GM12874 (cell line): Measurements from ENCODE around the gene KIF16B.

Experiments used
- TF ChIP-seq, protein P1 (sequence below): IDR thresholded peaks from 2 replicates; pipeline ENCODE4 v1.5.1; 2011; ENCODE audit warnings: low read depth, mild to moderate bottlenecking, control low read depth, low read length, moderate library complexity; ENCODE audit not compliant: insufficient read depth

The KIF16B gene

GRCh38 chr20:16589623-16590022, 16.4 kb upstream of the KIF16B start:
- TF ChIP-seq, protein P1, sequence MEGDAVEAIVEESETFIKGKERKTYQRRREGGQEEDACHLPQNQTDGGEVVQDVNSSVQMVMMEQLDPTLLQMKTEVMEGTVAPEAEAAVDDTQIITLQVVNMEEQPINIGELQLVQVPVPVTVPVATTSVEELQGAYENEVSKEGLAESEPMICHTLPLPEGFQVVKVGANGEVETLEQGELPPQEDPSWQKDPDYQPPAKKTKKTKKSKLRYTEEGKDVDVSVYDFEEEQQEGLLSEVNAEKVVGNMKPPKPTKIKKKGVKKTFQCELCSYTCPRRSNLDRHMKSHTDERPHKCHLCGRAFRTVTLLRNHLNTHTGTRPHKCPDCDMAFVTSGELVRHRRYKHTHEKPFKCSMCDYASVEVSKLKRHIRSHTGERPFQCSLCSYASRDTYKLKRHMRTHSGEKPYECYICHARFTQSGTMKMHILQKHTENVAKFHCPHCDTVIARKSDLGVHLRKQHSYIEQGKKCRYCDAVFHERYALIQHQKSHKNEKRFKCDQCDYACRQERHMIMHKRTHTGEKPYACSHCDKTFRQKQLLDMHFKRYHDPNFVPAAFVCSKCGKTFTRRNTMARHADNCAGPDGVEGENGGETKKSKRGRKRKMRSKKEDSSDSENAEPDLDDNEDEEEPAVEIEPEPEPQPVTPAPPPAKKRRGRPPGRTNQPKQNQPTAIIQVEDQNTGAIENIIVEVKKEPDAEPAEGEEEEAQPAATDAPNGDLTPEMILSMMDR, result no peak

DNA sequence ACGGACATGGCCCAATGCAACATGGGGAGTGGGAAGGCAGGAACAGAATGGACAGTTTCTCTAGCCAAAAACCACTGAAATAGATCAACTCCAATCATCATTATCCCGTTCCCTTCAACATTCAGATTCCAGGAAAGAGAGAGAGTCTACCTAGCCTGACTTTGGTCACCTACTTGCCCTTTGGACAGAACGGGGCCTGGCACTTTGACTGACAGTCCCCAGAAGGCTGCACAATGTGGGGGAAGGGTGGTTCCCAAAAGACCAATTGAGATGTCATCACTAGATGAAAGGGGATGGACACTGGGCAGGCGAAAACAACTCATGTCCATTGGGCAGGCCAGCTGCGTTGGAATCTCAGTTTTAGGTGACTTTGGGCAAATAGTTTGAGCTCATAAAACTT, 15.0 kb upstream of the KIF16B start:
- TF ChIP-seq, protein P1, result no peak

DNA sequence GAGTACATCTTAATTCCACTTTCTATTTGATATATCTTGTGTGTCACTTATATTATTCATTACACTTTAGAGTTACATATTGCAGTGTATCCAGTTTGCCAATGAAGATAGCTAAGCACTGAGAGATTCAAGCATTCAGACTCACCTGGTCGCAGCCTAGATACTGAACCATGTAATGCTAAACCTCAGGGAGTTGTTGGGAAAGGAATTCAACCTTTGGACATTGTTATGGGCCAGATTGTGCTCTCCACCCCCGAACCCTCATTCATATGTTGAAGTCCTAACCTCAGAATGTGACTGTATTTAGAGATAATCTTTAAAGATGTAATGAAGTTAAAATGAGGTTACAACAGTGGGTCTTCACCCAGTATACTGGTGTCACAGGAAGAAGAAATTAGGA, 13.8 kb upstream of the KIF16B start:
- TF ChIP-seq, protein P1, result no peak

GRCh38 chr20:16583474-16583873, 10.2 kb upstream of the KIF16B start:
- TF ChIP-seq, protein P1, result no peak

DNA sequence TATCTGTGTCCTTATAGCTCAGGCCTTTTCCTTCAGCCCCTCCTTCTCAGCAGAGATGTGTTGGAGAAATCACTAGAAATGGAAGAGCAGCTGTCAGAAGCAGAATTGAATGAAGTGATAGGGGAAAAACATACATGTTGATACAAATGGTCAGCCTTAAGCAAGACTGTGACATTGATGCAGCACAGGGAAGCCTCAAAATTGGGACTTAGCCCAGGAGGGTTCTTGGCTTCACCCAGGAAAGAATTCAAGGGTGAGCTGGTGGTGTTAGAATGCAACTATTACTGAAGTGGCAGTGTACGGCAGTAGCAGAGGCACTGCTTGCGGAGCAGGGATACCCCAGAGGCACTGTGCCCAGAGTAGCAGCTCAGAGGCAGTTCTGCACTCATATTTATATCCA, 8.0 kb upstream of the KIF16B start:
- TF ChIP-seq, protein P1, result no peak

DNA sequence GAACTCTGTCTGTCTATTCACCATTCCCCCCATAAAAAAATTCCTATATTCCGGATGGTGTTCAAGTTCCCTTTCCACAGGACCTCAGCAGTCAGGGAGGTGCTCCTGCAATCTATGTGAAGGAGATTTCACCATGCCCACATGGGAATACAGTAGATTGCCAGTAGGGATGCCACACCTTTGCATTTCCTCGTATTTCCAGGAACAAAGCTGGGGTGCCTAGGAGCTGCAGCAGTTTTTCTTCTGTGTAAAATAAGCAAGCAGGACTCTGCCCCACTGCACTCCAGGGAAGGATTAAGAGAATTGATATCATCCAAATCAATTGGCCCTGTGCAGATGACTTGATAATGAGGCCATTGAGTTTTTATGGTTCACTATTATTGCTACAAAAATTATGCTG, 7.4 kb upstream of the KIF16B start:
- TF ChIP-seq, protein P1, result no peak

DNA sequence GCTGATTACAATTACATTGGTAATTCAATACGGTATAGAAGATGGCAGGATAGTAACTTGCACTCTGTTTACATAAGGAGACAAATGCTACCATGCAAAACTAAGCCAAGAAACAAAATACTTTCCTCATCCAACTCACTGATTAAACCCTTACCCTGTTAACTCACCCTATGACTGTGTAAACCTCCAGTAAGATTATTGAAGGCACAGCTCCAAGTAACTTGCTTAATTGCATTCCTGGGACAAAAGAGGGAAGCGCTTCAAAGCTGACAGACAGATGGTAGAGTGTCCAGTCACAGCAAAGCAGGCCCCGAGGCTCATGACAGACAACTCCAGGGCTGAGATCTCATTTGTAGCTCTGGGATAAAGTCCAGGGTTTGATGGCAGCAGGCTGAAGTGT, 6.9 kb upstream of the KIF16B start:
- TF ChIP-seq, protein P1, result no peak

GRCh38 chr20:16576219-16576618, 3.0 kb upstream of the KIF16B start:
- TF ChIP-seq, protein P1, result no peak
